HepG2 (cell line): ENCODE measurements around the gene XPC. TPM values are rescaled to one million over a fixed set of nuclear protein-coding genes. Genes with fewer than 3 reads are reported as not detected.

ENCODE experiments used
- ATAC-seq: fragments of 200-7000 bp; cut with Tn5 transposase; 3 replicates; pipeline ENCODE4 v1.9.1; 2020; ENCODE audit warnings: mild to moderate bottlenecking, moderate library complexity
- BruUV-seq: library from RNA; stranded (reverse); fragments of 400-500 nt; replicated peaks from 2 replicates; lab custom pipeline; 2021; lab: Mats Ljungman, UMichigan
- CTCF ChIA-PET: fragments of 300-600 bp; formaldehyde crosslinking; extraction: SDS; loops from one replicate; lab custom pipeline; 2021; ENCODE audit warnings: low total read pairs, inconsistent platforms, low intra/inter-chr PET ratio; lab: Yijun Ruan, JAX
- POLR2A ChIA-PET: fragments of 350-600 bp; sonication (Branson Sonifier 250); formaldehyde crosslinking; loops from one replicate; lab custom pipeline; 2020; ENCODE audit warnings: antibody characterized with exemption, inconsistent platforms; lab: Yijun Ruan, JAX
- DNase-seq: peaks from one replicate; pipeline ENCODE4 v3.0.0-alpha.2; 2015; ENCODE audit warnings: low spot score
- FAIRE-seq: peaks from 3 replicates; lab custom pipeline; 2011; peaks lifted over from hg19 to GRCh38; lab: Jason Lieb, UNC
- H2AFZ ChIP-seq: one replicate; pipeline ENCODE4 v1.6.1; 2011; ENCODE audit warnings: low read length, inconsistent platforms
- H3K27ac ChIP-seq: fragments of 300-600 bp; 3 replicates; pipeline ENCODE4 v1.8.0; 2011; ENCODE audit warnings: mixed run types, mild to moderate bottlenecking, mixed read lengths, low read length, inconsistent platforms; ENCODE audit not compliant: insufficient read depth; ENCODE audit errors: extremely low read length
- H3K27me3 ChIP-seq, 2 experiments: fragments of 200-600 bp in 1 of 2; 2 replicates in 1 of 2; 3 replicates in 1 of 2; pipeline versions ENCODE4 v1.6.0 to v1.8.0; 2011; ENCODE audit warnings: low read length in 2 of 2, mild to moderate bottlenecking in 2 of 2, moderate library complexity in 2 of 2, inconsistent platforms in 1 of 2; ENCODE audit not compliant: insufficient read depth in 2 of 2, control insufficient read depth in 1 of 2
- H3K36me3 ChIP-seq, 2 experiments: fragments of 200-600 bp in 1 of 2; replicated peaks in 1 of 2; 2 replicates in 1 of 2; 3 replicates in 1 of 2; pipeline versions ENCODE4 v1.5.1 to v1.8.0; 2011; ENCODE audit warnings: low read length in 2 of 2, inconsistent platforms in 1 of 2; ENCODE audit not compliant: insufficient read depth in 2 of 2, control insufficient read depth in 1 of 2
- H3K4me1 ChIP-seq: 2 replicates; pipeline ENCODE4 v1.5.1; 2012; ENCODE audit warnings: low read length, inconsistent platforms; ENCODE audit not compliant: insufficient read depth
- H3K4me2 ChIP-seq: 2 replicates; pipeline ENCODE4 v1.6.0; 2011; ENCODE audit warnings: low read depth, low read length, inconsistent platforms
- H3K4me3 ChIP-seq, 3 experiments: fragments of 200-600 bp in 1 of 3; sonication (generic), shearing (Covaris generic) in 1 of 3; replicated peaks in 1 of 3; 2 replicates each; pipeline ENCODE4 v1.5.1; 2011 to 2016; ENCODE audit warnings: low read length in 3 of 3, inconsistent platforms in 2 of 3, low read depth in 2 of 3, mild to moderate bottlenecking in 2 of 3, control low read depth in 1 of 3, mixed read lengths in 1 of 3; ENCODE audit not compliant: insufficient read depth in 1 of 3
- H3K79me2 ChIP-seq: one replicate; pipeline ENCODE4 v1.6.1; 2011; ENCODE audit warnings: low read length, inconsistent platforms; ENCODE audit not compliant: insufficient read depth
- H3K9ac ChIP-seq: 2 replicates; pipeline ENCODE4 v1.6.0; 2011; ENCODE audit warnings: mild to moderate bottlenecking, low read depth, low read length, inconsistent platforms; ENCODE audit not compliant: insufficient read depth
- H3K9me3 ChIP-seq: 2 replicates; pipeline ENCODE4 v1.5.1; 2012; ENCODE audit warnings: mild to moderate bottlenecking, low read length
- H4K20me1 ChIP-seq: 2 replicates; pipeline ENCODE4 v1.6.0; 2011; ENCODE audit warnings: inconsistent platforms, mild to moderate bottlenecking, low read length, moderate library complexity; ENCODE audit not compliant: insufficient read depth
- ATF7 ChIP-seq, 2 experiments: fragments of 450-650 bp in 1 of 2; sonication (generic) in 1 of 2; formaldehyde crosslinking in 1 of 2; IDR thresholded peaks; 2 replicates each; pipeline versions ENCODE4 v1.4.0 to v1.6.1; 2016 to 2020; ENCODE audit warnings: antibody characterized with exemption in 1 of 2, mild to moderate bottlenecking in 1 of 2, missing genetic modification reagents in 1 of 2
- CC2D1A ChIP-seq: sonication (generic); formaldehyde crosslinking; IDR thresholded peaks from 2 replicates; pipeline ENCODE4 v1.8.1; 2023; ENCODE audit warnings: mild to moderate bottlenecking, missing genetic modification reagents
- FOXA1 ChIP-seq, 2 experiments: fragments of 450-650 bp in 1 of 2; sonication (generic) in 1 of 2; formaldehyde crosslinking in 1 of 2; IDR thresholded peaks; 2 replicates each; pipeline versions ENCODE4 v1.4.0 to v1.6.1; 2016 to 2020; ENCODE audit warnings: missing genetic modification reagents in 1 of 2
- KDM2A ChIP-seq: sonication (generic); formaldehyde crosslinking; IDR thresholded peaks from 2 replicates; pipeline ENCODE4 v1.4.0; 2020; ENCODE audit warnings: low read depth, missing genetic modification reagents, borderline replicate concordance
- NFKB2 ChIP-seq: sonication (generic); formaldehyde crosslinking; IDR thresholded peaks from 2 replicates; pipeline ENCODE4 v1.4.0; 2020; ENCODE audit warnings: missing genetic modification reagents, borderline replicate concordance
- POGK ChIP-seq: sonication (generic); formaldehyde crosslinking; conservative IDR thresholded peaks from 2 replicates; pipeline ENCODE4 v1.8.0; 2022; ENCODE audit warnings: mild to moderate bottlenecking, moderate library complexity, missing genetic modification reagents
- SMC3 ChIP-seq: IDR thresholded peaks from 2 replicates; pipeline ENCODE4 v1.6.1; 2011; ENCODE audit warnings: low read length, improper control_type of control experiment
- SNAI1 ChIP-seq: sonication (generic); formaldehyde crosslinking; IDR thresholded peaks from 2 replicates; pipeline ENCODE4 v1.5.0; 2020; ENCODE audit warnings: mild to moderate bottlenecking, missing genetic modification reagents, borderline replicate concordance
- THAP8 ChIP-seq: sonication (generic); formaldehyde crosslinking; IDR thresholded peaks from 2 replicates; pipeline ENCODE4 v1.5.1; 2020; ENCODE audit warnings: missing genetic modification reagents, mild to moderate bottlenecking, borderline replicate concordance
- ZFP36 ChIP-seq: fragments of 150-350 bp; IDR thresholded peaks from 2 replicates; pipeline ENCODE4 v1.6.1; 2018; ENCODE audit warnings: borderline replicate concordance, low read length, low read depth; ENCODE audit not compliant: partially characterized antibody
- ZFP37 ChIP-seq: sonication (generic); formaldehyde crosslinking; IDR thresholded peaks from 2 replicates; pipeline ENCODE4 v1.4.0; 2020; ENCODE audit warnings: missing genetic modification reagents, borderline replicate concordance
- ZFP90 ChIP-seq: sonication (generic); formaldehyde crosslinking; IDR thresholded peaks from 2 replicates; pipeline ENCODE4 v1.8.0; 2022; ENCODE audit warnings: missing genetic modification reagents, mild to moderate bottlenecking, inconsistent platforms, borderline replicate concordance
- ZNF501 ChIP-seq: sonication (generic); formaldehyde crosslinking; IDR thresholded peaks from 2 replicates; pipeline ENCODE4 v1.5.1; 2020; ENCODE audit warnings: mild to moderate bottlenecking, moderate library complexity, missing genetic modification reagents
- ZNF605 ChIP-seq: sonication (generic); formaldehyde crosslinking; IDR thresholded peaks from 2 replicates; pipeline ENCODE4 v1.8.0; 2022; ENCODE audit warnings: mild to moderate bottlenecking, missing genetic modification reagents
- ZNF607 ChIP-seq: sonication (generic); formaldehyde crosslinking; IDR thresholded peaks from 2 replicates; pipeline ENCODE4 v1.5.1; 2020; ENCODE audit warnings: missing genetic modification reagents, mild to moderate bottlenecking, borderline replicate concordance
- ZNF784 ChIP-seq: sonication (generic); formaldehyde crosslinking; IDR thresholded peaks from 2 replicates; pipeline ENCODE4 v1.5.1; 2020; ENCODE audit warnings: missing genetic modification reagents, mild to moderate bottlenecking, borderline replicate concordance
- WGBS: methylation state at CpG from one replicate; pipeline ENCODE4 v1.1.6; 2017; ENCODE audit warnings: low lambda C conversion rate; 5-methylcytosine and 5-hydroxymethylcytosine counted together
- in situ Hi-C: cut with HindIII; loops from 2 replicates; pipeline ENCODE4 v1.10.0; 2017; ENCODE audit warnings: low pct_unique_long_range_greater_than_20kb; ENCODE audit not compliant: extremely low pct_ligation_motif_present
- intact Hi-C: fragments of 100-400 bp; cut with micrococcal nuclease; formaldehyde crosslinking; loops from one replicate; pipeline ENCODE4 v1.10.0; 2022; ENCODE audit not compliant: unreplicated experiment
- polyA plus RNA-seq, 8 experiments: library from polyadenylated mRNA; depleted of rRNA in 3 of 8; stranded (reverse) in 7 of 8; unstranded in 1 of 8; fragments of >200 nt; fragmentation: Illumina TruSeq in 4 of 8; extraction: Trizol in 4 of 8; gene quantifications; 2 replicates each; pipeline versions ENCODE4 v1.2.1 to v1.2.3, GENCODE V29; 2011 to 2016; ENCODE audit warnings: low read depth in 4 of 8, missing spikeins in 1 of 8, mixed read lengths in 1 of 8; ENCODE audit not compliant: insufficient read depth in 1 of 8
- total RNA-seq, 5 experiments: library from RNA; depleted of rRNA; stranded (reverse); fragments of >200 nt; fragmentation: Illumina TruSeq; extraction: Trizol; gene quantifications; 2 replicates each; pipeline ENCODE4 v1.2.3, GENCODE V29; 2016; ENCODE audit warnings: low read depth in 1 of 5

XPC gene
- total and polyA plus RNA-seq, 2 of the 13 experiments (the other 11 are each of a cell fraction or from before 2014, with no cell fraction given): 9.4 to 24.1 TPM

GRCh38 chr3:14204515-14205284 is 26.3 kb upstream of the XPC start (continued):
- TF ChIP-seq ZNF784 (CRISPR knock-in tag) (no peak), ATF7 (IDR thresholded peaks at IDR 0.05) (0 out of 2 replicates have a peak, but pooled peaks have one; percentile 5), ATF7 (CRISPR knock-in tag; IDR thresholded peaks at IDR 0.05) (no peak)
- TF ChIP-seq, all 625 proteins: peak for 3

- no TSS peak for BruUV-seq
- Histone ChIP-seq H3K4me2 (peak overlapping the region; percentile 79), H3K4me1 (peaks cover 41% of the 10 kb centered on the region), H3K9ac (0 out of 2 replicates have a peak overlapping the region, but pooled peaks have one; percentile 20), H3K4me3 (peak overlapping the region in 2 of 3 experiments; percentile 6 to 51; a peak in 2 of 6 replicates), H3K27me3 (no peaks in the 10 kb centered on the region), H2AFZ (no peak overlapping the region), H4K20me1 (no peaks in the 10 kb centered on the region), H3K9me3 (no peaks in the 10 kb centered on the region), H3K36me3 (peaks cover 0 to 14% of the 10 kb centered on the region in 2 experiments; a peak in 4 of 5 replicates), H3K27ac (no peak overlapping the region), H3K79me2 (no peaks in the 10 kb centered on the region)
- DNase-seq (peak; percentile 64), ATAC-seq (peak; percentile 76), FAIRE-seq (peak; percentile 93)
- ChIA-PET POLR2A (interaction anchor here (1.0 to 5.5 kb wide), 3 partner anchors 25 to 199 kb away, joined by 3 to 33 read pairs (median 6); partner anchors contain the start of genes CHCHD4, LSM3, SLC6A6 and TMEM43), CTCF (interaction anchor here (2.1 kb wide), 1 partner anchor 265 kb away, joined by 11 read pairs; no protein-coding TSS in a partner anchor)
- 28% methylated on average over 8 of the region's 10 CpGs for WGBS
- intact Hi-C loops (loop anchor here (2.0 to 5.0 kb wide), 2 partner anchors 49 to 306 kb away; no protein-coding TSS in a partner anchor), in situ Hi-C loops (loop anchor here (10.0 kb wide), 2 partner anchors 261 to 309 kb away; no protein-coding TSS in a partner anchor)
- TF ChIP-seq FOXA1 (IDR thresholded peaks at IDR 0.05): no peak
- peak; percentile 28; the same call in 1 of the 2 replicates for TF ChIP-seq FOXA1 (CRISPR knock-in tag; IDR thresholded peaks at IDR 0.05)
- 0 out of 2 replicates have a peak, but pooled peaks have one; percentile 46 for TF ChIP-seq ZNF605 (CRISPR knock-in tag)
- peak; percentile 71 for TF ChIP-seq ZFP36
- peak; percentile 94 for TF ChIP-seq SMC3
- TF ChIP-seq ZNF501 (CRISPR knock-in tag): peak; percentile 45; the same call in 1 of the 2 replicates
- TF ChIP-seq SNAI1 (CRISPR knock-in tag): no peak
- 0 out of 2 replicates have a peak, but pooled peaks have one; percentile 46 for TF ChIP-seq KDM2A (CRISPR knock-in tag)
- peak; percentile 76; the same call in 1 of the 2 replicates for TF ChIP-seq ZNF607 (CRISPR knock-in tag)
- TF ChIP-seq CC2D1A: 0 out of 2 replicates have a peak, but pooled peaks have one; percentile 52
- TF ChIP-seq POGK: no peak
- no peak for TF ChIP-seq ZFP37 (CRISPR knock-in tag)
- 0 out of 2 replicates have a peak, but pooled peaks have one; percentile 35 for TF ChIP-seq THAP8 (CRISPR knock-in tag)
- 0 out of 2 replicates have a peak, but pooled peaks have one; percentile 41 for TF ChIP-seq NFKB2 (CRISPR knock-in tag)
- TF ChIP-seq ZFP90 (CRISPR knock-in tag): no peak
Measured at GRCh38 chr3:14203521-14204079, 25.2 kb upstream of the XPC start.
